OCI-LY7 (cell line): Measurements from ENCODE around the gene PCDHA8.

Experiments used
- CTCF ChIP-seq: fragments of 200-600 bp; sonication (generic); conservative IDR thresholded peaks from 2 replicates; pipeline ENCODE4 v1.5.1; 2014; ENCODE audit warnings: mild to moderate bottlenecking, antibody characterized with exemption, low read length, moderate library complexity, mixed read lengths
- EZH2phosphoT487 ChIP-seq: fragments of 200-600 bp; sonication (generic); IDR thresholded peaks from 2 replicates; pipeline ENCODE4 v1.6.1; 2018; ENCODE audit warnings: low read depth, borderline replicate concordance, mild to moderate bottlenecking, mixed run types, antibody characterized with exemption, low read length, moderate library complexity, mixed read lengths

- no peak for TF ChIP-seq CTCF
- no peak for TF ChIP-seq EZH2phosphoT487
Measured at GRCh38 chr5:140870221-140871201, 29.5 kb downstream of the PCDHA8 start.
